NCI-H748 (cell line): ENCODE data around the gene CFAP65.
A peak's percentile ranks its signal among the peaks of the same experiment; 100 is the strongest.

Experiments used
- DNase-seq: peaks from one replicate; lab custom pipeline; 2025; ENCODE audit not compliant: unreplicated experiment; lab: John Stamatoyannopoulos, UW

The CFAP65 gene

GRCh38 chr2:218993345-218994315 lies 47.7 kb downstream of the CFAP65 start, which contains the start of gene CRYBA2:
TSS of gene CRYBA2 (minus strand) at chr2:218993422. CDS start at chr2:218993176, 246 bp downstream.
- peak; percentile 80 for DNase-seq

- DNase-seq, result peak; percentile 83
Measured at GRCh38 chr2:218992703-218993344, 48.5 kb downstream of the CFAP65 start.

GRCh38 chr2:218992196-218992595 lies 49.1 kb downstream of the CFAP65 start:
- DNase-seq, result no peak

GRCh38 chr2:218991674-218992168 lies 49.6 kb downstream of the CFAP65 start:
- no peak for DNase-seq

GRCh38 chr2:218990612-218991011 lies 50.7 kb downstream of the CFAP65 start:
- no peak for DNase-seq

- DNase-seq, result no peak
Measured at GRCh38 chr2:218990052-218990451, 51.3 kb downstream of the CFAP65 start.

- DNase-seq, result no peak
Measured at GRCh38 chr2:218988650-218989049, 52.7 kb downstream of the CFAP65 start.

GRCh38 chr2:218988164-218988563 lies 53.2 kb downstream of the CFAP65 start:
- no peak for DNase-seq

- DNase-seq, result no peak
Measured at GRCh38 chr2:218986148-218986761, 55.1 kb downstream of the CFAP65 start.

- peak; percentile 29 for DNase-seq
Measured at GRCh38 chr2:218985325-218986091, 55.8 kb downstream of the CFAP65 start.

- peak; percentile 68 for DNase-seq
Measured at GRCh38 chr2:218985021-218985324, 56.3 kb downstream of the CFAP65 start, which contains the start of gene FEV. TSS of gene FEV (minus strand) at chr2:218985184. CDS start at chr2:218985075, 109 bp downstream.

- peak; percentile 61 for DNase-seq
Measured at GRCh38 chr2:218984239-218985020, 56.9 kb downstream of the CFAP65 start.

GRCh38 chr2:218983934-218984238 lies 57.4 kb downstream of the CFAP65 start:
- no peak for DNase-seq

- no peak for DNase-seq
Measured at GRCh38 chr2:218983263-218983933, 57.9 kb downstream of the CFAP65 start.

- no peak for DNase-seq
Measured at GRCh38 chr2:218982586-218983262, 58.6 kb downstream of the CFAP65 start.

GRCh38 chr2:218981881-218982585 lies 59.3 kb downstream of the CFAP65 start:
- peak; percentile 82 for DNase-seq

- DNase-seq, result peak; percentile 42
Measured at GRCh38 chr2:218981390-218981880, 59.9 kb downstream of the CFAP65 start.

GRCh38 chr2:218980735-218981389 lies 60.5 kb downstream of the CFAP65 start:
- DNase-seq, result peak; percentile 28
